Mucosa of gallbladder (tissue), 1 donor: ENCODE data around the gene FBXO31. TPM values are rescaled to one million over a fixed set of nuclear protein-coding genes. Genes with fewer than 3 reads are reported as not detected.

Source experiments
- DNase-seq: peaks from one replicate; pipeline ENCODE4 v3.0.0-alpha.2; 2020; ENCODE audit warnings: low spot score
- total RNA-seq: library from RNA; stranded (reverse); gene quantifications from one replicate; pipeline ENCODE4 v1.2.1, GENCODE V29; 2021
- donor health status: DM: no; HTN: no; CAD: no.

Gene FBXO31
- total RNA-seq, 1 donor from 2014 or later: 36.7 TPM

GRCh38 chr16:87279094-87279658, 104.4 kb downstream of the FBXO31 start:
- DNase-seq: no peak

GRCh38 chr16:87278191-87279093, 105.1 kb downstream of the FBXO31 start:
- peak; percentile 73 for DNase-seq

Other genes with a start within 250 kb of the FBXO31 start
- gene C16orf95, start 66.4 kb downstream of the FBXO31 start, total RNA-seq: 2.2 TPM
- 55.9 TPM for gene MAP1LC3B, start 8.6 kb upstream of the FBXO31 start, total RNA-seq
- gene ZCCHC14, start 109.2 kb upstream of the FBXO31 start, total RNA-seq: 25.1 TPM
- 0.32 TPM for gene JPH3, start 218.7 kb upstream of the FBXO31 start, total RNA-seq